Coronary artery (tissue), 2 donors: ENCODE measurements around the gene GPAM.

Experiments used
- DNase-seq: peaks from one replicate; pipeline ENCODE4 v3.0.0-alpha.2; 2017; ENCODE audit warnings: low spot score
- H3K27ac ChIP-seq, 2 donors: fragments of 200-600 bp; sonication (generic); one replicate each; pipeline ENCODE4 v1.5.1; 2016 to 2019
- H3K4me3 ChIP-seq: fragments of 200-600 bp; sonication (generic); 2 replicates; pipeline ENCODE4 v1.5.1; 2016; ENCODE audit warnings: mild to moderate bottlenecking, moderate library complexity
- TF ChIP-seq, protein P1 (sequence below): fragments of 200-600 bp; sonication (generic); IDR thresholded peaks from one replicate; pipeline ENCODE4 v1.5.1; 2019; ENCODE audit warnings: antibody characterized with exemption

Gene GPAM

DNA sequence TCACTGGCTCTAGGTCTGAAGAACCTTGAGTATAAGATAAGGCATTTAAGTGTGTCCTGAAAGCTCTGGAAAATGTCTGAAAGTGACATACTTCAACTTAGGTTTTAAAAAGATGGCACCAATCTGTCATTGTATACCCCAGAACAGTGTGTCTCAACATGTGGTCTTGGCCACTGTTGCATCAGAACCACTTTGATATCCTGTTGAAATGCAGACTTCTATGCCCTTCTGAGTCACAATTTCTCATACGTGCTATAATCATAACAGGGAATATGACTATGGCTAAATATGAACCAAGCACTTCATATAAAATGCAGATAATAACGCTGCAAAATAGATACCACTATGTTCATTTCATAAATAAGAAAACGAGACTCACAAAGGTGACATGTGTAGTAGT, 38.0 kb upstream of the GPAM start:
- H3K27ac ChIP-seq: no peak overlapping the region
- DNase-seq: no peak
- no peak overlapping the region for H3K4me3 ChIP-seq
- TF ChIP-seq, protein P1, sequence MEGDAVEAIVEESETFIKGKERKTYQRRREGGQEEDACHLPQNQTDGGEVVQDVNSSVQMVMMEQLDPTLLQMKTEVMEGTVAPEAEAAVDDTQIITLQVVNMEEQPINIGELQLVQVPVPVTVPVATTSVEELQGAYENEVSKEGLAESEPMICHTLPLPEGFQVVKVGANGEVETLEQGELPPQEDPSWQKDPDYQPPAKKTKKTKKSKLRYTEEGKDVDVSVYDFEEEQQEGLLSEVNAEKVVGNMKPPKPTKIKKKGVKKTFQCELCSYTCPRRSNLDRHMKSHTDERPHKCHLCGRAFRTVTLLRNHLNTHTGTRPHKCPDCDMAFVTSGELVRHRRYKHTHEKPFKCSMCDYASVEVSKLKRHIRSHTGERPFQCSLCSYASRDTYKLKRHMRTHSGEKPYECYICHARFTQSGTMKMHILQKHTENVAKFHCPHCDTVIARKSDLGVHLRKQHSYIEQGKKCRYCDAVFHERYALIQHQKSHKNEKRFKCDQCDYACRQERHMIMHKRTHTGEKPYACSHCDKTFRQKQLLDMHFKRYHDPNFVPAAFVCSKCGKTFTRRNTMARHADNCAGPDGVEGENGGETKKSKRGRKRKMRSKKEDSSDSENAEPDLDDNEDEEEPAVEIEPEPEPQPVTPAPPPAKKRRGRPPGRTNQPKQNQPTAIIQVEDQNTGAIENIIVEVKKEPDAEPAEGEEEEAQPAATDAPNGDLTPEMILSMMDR: no peak

DNA sequence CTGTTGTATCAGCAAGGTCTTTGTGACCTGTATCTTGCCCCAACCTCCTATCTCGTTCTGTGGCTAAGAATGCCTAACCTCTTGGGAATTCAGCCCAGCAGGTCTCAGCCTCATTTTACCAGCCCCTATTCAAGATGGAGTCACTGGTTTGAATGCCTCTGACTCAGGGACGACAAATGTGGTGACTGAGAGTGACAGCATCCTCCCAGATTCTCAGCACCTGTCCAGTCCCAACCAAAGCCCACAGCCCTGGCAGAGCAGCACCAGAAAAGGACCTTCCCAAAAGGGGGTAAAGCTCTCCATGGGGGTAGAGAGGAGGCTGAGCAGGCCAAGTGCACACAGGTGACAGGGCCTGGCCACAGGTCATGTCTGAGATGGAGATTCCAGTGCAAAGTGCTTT, 35.4 kb upstream of the GPAM start:
- H3K4me3 ChIP-seq: no peak overlapping the region
- no peak for DNase-seq
- TF ChIP-seq, protein P1: no peak
- H3K27ac ChIP-seq: no peak overlapping the region

DNA sequence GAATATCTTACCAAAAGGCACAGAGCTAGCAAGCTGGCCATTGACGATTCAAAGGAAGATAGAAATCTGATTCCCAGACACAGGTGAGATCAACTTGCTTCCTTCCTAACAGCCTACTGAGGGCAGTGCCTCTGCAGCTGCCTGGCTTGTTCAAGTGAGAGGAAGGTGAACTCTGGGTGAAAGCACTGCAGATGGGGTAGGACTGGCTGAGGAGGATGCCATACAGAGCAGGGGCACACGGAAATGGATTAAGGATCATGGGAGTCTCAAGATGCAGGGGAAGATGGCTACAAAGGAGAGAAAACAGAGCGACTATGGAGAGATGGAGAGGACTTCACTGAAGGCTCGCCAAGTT, 34.4 kb upstream of the GPAM start:
- TF ChIP-seq, protein P1: no peak
- Histone ChIP-seq H3K4me3 (no peak overlapping the region), H3K27ac (no peak overlapping the region)
- no peak for DNase-seq

DNA sequence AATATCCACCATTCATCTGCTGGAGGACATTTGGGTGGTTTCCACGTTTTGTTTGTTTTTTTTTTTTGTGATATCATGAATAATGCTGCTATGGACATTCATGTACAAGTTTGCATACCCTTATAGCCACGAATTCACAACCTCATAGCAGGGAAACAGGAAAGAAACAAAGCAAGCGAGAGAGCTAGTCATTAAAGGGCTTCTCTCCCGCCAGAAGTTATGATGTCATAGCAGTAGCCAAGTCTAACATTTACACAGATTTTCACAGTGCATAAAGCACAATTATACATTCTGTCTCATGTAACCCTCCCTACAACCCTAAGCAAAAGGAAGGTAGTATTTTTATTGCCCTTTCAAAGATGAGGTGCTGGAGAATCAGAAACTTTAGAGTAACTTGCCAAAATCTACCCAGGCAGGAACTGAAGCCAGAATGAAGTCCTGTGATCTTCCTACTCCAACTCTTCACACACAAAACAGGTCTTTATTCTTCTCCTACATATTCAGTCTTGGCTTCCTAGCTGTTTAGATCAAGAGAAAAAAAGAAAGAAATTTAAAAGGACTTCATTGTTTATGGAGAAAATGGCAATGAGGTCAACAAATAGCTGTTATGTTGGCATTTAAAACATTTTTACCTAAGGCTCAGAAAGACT, 33.9 kb upstream of the GPAM start:
- no peak for DNase-seq
- TF ChIP-seq, protein P1: no peak
- H3K4me3 ChIP-seq: no peak overlapping the region
- H3K27ac ChIP-seq: no peak overlapping the region

DNA sequence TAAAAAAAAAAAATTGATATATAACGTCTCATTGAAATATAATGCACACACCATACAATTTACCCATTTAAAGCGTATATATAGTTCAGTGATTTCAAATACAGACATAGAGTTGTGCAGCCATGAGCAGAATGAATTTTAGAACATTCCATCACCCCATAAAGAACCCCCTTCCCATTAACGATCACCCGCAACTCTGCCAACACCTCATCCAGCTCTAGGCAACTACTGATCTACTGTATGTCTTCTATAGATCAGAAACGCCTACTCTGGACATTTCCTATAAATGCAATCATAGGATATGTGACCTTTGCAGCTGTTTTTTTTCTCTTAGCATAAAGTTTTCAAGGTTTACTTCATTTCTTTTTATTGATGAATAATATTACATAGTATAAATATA, 33.4 kb upstream of the GPAM start:
- TF ChIP-seq, protein P1: no peak
- no peak for DNase-seq
- Histone ChIP-seq H3K4me3 (no peak overlapping the region), H3K27ac (no peak overlapping the region)

DNA sequence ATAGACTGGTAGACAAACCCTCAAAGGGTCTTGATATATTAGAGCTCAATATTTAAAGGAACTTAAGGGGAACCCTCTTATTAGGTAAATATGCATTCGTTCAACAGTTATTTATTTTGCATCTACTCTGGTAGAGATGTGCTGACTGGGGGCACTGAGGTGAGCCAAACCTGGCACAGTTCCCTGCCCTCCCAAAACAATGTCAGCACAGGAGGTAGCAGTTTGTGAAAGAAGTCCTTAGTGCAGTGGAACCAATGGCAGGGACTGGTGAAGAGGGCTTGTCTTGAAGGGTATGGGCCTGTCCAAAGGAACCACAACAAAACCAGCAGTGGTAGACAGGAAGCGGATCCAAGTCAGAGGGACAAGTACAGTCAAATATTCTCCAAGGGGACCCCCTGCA, 32.6 kb upstream of the GPAM start:
- no peak for DNase-seq
- Histone ChIP-seq H3K27ac (no peak overlapping the region), H3K4me3 (no peak overlapping the region)
- TF ChIP-seq, protein P1: no peak

DNA sequence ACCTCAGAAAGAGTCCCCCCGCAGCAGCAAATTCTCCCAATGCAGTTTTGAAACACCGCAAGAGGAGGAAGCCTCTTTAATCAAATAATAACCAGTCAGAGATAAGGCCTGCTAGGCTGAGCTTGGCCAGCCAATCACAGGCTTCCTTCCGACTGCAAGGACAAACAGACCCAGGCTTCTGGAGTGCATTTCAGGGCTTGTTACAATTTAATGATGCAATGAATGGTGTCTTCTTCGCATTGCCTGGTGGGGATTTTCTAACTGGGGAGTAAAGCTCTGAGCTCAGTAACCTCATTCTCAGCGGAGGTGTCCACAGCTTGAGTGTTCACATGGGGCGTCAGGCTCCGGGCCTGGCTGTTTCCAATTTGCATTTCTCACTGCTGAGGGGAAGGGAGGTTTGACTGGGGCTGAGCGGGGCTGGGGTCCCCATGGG, 31.8 kb upstream of the GPAM start:
- Histone ChIP-seq H3K4me3 (no peak overlapping the region), H3K27ac (no peak overlapping the region)
- TF ChIP-seq, protein P1: no peak
- DNase-seq: no peak
